Measurements from ENCODE around the gene TEX30. TPM values are rescaled to one million over a fixed set of nuclear protein-coding genes. Genes with fewer than 3 reads are reported as not detected.

TEX30 gene
- total RNA-seq: 10 to 100 TPM; 42.3 to 44.8 TPM

DNA sequence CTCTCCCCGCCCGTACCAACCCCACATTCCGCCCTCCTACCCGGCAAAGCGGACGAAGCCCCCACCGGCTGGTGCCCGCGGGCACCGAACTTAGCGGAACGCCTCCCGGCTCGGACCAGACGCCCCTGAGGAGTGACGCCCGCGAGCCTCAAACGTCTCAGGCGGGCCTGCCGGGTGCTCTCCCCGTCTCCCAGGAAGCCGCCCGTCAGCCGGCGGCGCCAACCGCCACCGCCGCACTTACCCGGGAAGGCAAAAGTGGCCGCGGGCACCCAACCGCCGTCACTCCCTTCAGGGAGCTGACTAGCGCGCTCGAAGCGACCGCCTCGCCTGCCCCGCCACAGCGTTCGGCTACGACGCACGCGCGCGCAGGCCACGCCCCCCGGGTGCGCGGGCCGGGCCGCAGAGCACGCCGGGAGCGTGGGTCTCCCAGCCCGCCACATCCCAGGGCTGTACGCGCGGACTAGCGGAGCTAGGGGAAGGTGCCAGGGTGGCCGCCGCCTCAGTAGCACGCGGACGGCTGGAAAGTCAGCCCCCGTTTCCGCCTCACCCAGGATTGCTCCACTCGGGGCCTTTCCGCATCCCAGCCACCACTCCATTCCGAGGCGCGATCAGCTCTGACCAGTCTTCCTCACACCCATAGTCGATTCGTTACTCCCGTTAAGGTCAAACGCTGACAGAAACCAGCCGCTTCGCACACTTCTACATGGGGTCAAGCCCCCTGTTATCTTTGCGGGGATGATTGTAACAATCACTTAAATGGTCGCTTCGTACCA is at the start of gene TEX30:
TSS of gene TEX30 (minus strand) at position 346 of the 773 bp plus-strand sequence. CDS start 3,760 bp downstream, outside the sequence.
- peaks cover 22% of the 10 kb centered on the region for H3K36me3 Mint-ChIP-seq
- H3K4me1 Mint-ChIP-seq: peaks cover 42% of the 10 kb centered on the region
- peak; percentile 94 for DNase-seq
- H3K27ac Mint-ChIP-seq: peak within 1 kb of the TSS; percentile 88
- H3K27me3 Mint-ChIP-seq: no peaks in the 10 kb centered on the region
- peak within 1 kb of the TSS; percentile 89 for H3K4me3 Mint-ChIP-seq
- H3K9me3 Mint-ChIP-seq: no peaks in the 10 kb centered on the region

DNA sequence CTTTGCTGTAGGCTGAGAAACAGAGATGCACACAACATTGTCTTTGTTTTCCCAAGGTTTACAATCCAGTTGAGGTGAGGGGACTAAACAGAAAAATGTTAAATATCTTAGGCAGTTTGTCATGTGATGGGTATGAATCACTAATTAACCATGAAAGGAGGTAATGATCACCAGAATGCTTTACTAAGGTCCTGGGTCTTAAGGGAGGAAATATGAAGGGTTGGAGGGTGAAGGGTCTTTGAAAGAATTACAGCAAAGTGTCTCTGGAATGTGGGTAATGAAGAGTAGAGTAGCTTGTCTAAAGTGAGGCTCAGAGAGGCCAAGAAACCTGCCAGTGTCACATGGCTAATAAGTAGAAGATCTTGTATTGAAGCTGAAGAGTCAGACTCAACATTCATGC is 44.3 kb upstream of the TEX30 start:
- Mint-ChIP-seq H3K9me3 (no peaks in the 10 kb centered on the region), H3K4me3 (no peak overlapping the region), H3K27ac (no peak overlapping the region), H3K27me3 (no peaks in the 10 kb centered on the region), H3K36me3 (peaks cover 24% of the 10 kb centered on the region), H3K4me1 (peaks cover 14% of the 10 kb centered on the region)
- no peak for DNase-seq

DNA sequence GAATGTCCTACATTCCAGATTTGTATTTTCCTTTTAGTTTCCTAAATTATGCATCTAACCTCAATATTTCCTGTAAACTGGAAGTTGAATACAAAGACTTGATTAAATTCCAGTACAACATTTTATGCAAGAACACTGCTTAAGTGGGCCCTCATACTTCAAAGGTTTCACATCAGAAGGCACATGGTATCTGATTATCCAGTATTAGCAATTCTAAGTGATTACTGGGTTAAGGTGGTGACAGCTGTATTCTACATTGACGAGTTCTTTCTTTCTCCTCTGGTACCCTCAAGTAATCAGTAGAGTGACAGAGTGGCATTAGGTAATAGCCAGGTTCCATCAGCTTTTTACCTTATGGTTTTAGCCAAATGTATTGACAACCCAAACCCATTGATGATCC is 43.7 kb upstream of the TEX30 start:
- Mint-ChIP-seq H3K27me3 (no peaks in the 10 kb centered on the region), H3K9me3 (no peaks in the 10 kb centered on the region), H3K36me3 (peaks cover 21% of the 10 kb centered on the region), H3K4me3 (no peak overlapping the region), H3K4me1 (peaks cover 16% of the 10 kb centered on the region), H3K27ac (no peak overlapping the region)
- no peak for DNase-seq

DNA sequence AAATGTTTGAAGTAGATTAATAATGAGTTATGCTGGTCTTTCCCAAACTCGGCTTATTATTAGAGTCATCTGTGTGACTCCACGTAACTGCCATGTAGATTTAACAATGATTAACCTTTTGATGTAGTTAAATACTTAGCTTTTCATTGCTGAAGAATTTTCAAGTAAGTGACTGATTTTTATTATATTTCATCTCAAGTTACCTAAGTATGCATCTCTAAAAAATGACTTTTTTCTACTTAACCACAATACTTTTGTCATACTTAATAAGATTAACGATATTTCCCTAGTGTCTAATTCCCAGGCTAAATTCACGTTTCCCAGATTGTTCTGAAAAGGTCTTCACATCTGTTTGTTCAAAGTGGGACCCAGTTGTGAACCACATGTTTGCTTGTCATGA is 43.1 kb upstream of the TEX30 start:
- peaks cover 4% of the 10 kb centered on the region for H3K9me3 Mint-ChIP-seq
- H3K4me3 Mint-ChIP-seq: no peak overlapping the region
- no peak for DNase-seq
- no peak overlapping the region for H3K27ac Mint-ChIP-seq
- no peaks in the 10 kb centered on the region for H3K27me3 Mint-ChIP-seq
- peaks cover 26% of the 10 kb centered on the region for H3K36me3 Mint-ChIP-seq
- peaks cover 16% of the 10 kb centered on the region for H3K4me1 Mint-ChIP-seq

DNA sequence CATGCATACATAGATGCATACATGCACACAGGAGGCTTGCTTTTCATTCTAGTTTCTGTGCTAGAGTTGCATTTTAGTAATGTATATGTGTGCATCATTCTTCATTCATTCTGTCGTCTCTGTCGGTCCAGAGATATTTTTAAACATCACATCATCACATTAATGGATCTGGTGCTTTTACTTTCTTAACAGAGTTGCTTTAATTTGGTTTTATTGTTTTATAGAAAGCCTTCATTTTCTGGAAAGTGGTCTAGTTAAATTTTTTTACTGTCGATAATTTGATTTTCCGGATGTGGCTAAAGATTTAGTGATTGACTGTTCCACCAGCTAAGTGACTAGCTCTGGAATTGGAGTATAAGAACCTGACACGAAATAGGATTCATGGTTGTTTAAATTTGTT is 42.2 kb upstream of the TEX30 start:
- Mint-ChIP-seq H3K36me3 (peaks cover 32% of the 10 kb centered on the region), H3K4me3 (no peak overlapping the region), H3K27ac (no peak overlapping the region)

DNA sequence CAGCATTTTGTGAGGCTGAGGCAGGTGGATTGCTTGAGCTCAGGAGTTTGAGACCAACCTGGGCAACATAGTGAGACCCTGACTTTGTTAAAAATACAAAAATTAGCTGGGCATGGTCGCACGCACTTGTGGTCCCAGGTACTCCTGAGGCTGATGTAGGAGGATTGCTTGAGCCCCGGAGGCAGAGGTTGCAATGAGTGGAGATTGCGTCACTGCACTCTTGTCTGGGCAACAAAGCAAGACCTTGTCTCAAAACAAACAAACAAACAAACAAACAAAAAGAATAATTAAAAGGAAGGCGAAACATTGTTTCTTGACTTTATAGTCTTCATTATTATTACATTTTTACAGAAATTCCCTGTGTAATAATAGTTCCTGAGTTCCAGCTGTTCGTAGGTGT is 41.2 kb upstream of the TEX30 start:
- Mint-ChIP-seq H3K9me3 (peaks cover 4% of the 10 kb centered on the region), H3K27ac (no peak overlapping the region), H3K4me1 (peaks cover 16% of the 10 kb centered on the region), H3K4me3 (no peak overlapping the region), H3K27me3 (no peaks in the 10 kb centered on the region), H3K36me3 (peaks cover 34% of the 10 kb centered on the region)
- DNase-seq: no peak

More for the DNA sequence above, 42.2 kb upstream of the TEX30 start:
- Mint-ChIP-seq H3K9me3 (peaks cover 4% of the 10 kb centered on the region), H3K4me1 (peaks cover 16% of the 10 kb centered on the region), H3K27me3 (no peaks in the 10 kb centered on the region)
- no peak for DNase-seq

DNA sequence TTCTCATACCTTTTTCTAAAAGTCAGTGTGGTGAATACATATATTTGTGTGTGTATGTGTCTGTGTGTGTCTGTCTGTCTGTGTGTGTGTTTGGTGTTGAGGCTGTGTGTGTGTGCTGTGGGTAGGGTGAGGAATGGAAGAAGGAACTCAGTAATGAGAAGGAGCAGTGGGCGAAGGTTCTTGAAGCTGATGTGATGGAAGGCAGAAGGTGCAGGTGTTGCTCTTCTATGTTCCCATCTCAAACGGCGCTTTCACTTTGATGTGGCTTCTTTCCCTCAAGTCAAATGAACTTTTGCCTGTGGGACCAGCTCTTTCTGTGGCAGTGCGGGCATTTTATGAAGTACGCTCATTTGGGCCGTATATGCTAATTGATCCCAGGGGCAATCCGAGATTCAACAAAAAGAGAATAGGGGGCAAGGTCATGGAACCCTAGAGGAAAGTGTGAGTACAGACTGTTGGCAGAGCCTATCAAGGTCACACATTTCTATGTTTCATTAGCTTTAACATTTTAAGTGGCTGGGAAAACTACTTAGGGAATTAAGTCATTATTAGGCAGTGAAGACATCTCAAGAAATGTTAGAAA is 40.5 kb upstream of the TEX30 start:
- Mint-ChIP-seq H3K27me3 (no peaks in the 10 kb centered on the region), H3K27ac (no peak overlapping the region), H3K4me3 (no peak overlapping the region), H3K4me1 (peaks cover 16% of the 10 kb centered on the region), H3K9me3 (peaks cover 4% of the 10 kb centered on the region), H3K36me3 (peaks cover 38% of the 10 kb centered on the region)
- DNase-seq: no peak

DNA sequence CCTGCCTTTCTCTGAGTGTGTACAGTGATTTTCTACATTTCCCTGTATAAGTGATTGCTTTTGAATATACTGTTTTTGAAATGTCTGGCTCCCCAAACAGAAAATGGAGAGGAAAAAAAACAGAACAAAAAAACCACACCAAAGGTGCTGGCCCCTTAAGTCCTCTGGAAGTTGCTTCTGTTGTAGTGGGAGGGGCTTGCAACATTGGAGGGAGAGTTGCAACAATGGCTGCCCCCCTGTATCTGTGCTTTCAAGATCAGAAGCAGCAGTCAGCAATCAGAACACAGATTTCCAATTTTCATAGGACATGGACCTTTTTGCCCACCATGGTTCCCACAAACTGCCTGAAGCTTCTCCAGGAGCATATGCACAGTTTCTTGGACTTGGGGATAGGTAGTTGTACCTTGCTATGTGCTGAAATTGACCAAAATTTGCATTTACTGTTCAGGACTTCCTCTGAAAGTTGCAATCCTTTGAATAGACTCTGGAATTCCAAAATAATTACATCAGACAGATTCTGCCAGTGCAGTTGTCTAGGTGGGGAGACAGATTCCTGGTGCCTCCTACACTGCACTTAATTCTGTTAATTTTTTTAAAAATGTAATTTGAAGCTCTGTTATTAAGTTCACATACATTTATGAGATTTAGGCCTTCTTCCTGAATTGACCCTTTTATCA is 39.2 kb upstream of the TEX30 start:
- H3K4me1 Mint-ChIP-seq: peaks cover 16% of the 10 kb centered on the region
- peaks cover 37% of the 10 kb centered on the region for H3K36me3 Mint-ChIP-seq
- peaks cover 4% of the 10 kb centered on the region for H3K9me3 Mint-ChIP-seq
- no peak overlapping the region for H3K4me3 Mint-ChIP-seq
- H3K27ac Mint-ChIP-seq: no peak overlapping the region
- DNase-seq: no peak
- H3K27me3 Mint-ChIP-seq: no peaks in the 10 kb centered on the region

- Mint-ChIP-seq H3K4me1 (peaks cover 15% of the 10 kb centered on the region), H3K36me3 (peaks cover 34% of the 10 kb centered on the region)
These were observed 34.1 kb upstream of the TEX30 start for GRCh38 chr13:102807699-102808098.

GRCh38 chr13:102805680-102806079 is 32.1 kb upstream of the TEX30 start:
- Mint-ChIP-seq H3K27ac (no peak overlapping the region), H3K27me3 (no peaks in the 10 kb centered on the region), H3K36me3 (peaks cover 20% of the 10 kb centered on the region), H3K4me1 (peaks cover 25% of the 10 kb centered on the region), H3K4me3 (no peak overlapping the region), H3K9me3 (no peaks in the 10 kb centered on the region)
- no peak for DNase-seq

More at GRCh38 chr13:102807699-102808098, 34.1 kb upstream of the TEX30 start:
- no peak overlapping the region for H3K27ac Mint-ChIP-seq
- no peak for DNase-seq
- peaks cover 4% of the 10 kb centered on the region for H3K9me3 Mint-ChIP-seq
- no peaks in the 10 kb centered on the region for H3K27me3 Mint-ChIP-seq
- H3K4me3 Mint-ChIP-seq: no peak overlapping the region

DNA sequence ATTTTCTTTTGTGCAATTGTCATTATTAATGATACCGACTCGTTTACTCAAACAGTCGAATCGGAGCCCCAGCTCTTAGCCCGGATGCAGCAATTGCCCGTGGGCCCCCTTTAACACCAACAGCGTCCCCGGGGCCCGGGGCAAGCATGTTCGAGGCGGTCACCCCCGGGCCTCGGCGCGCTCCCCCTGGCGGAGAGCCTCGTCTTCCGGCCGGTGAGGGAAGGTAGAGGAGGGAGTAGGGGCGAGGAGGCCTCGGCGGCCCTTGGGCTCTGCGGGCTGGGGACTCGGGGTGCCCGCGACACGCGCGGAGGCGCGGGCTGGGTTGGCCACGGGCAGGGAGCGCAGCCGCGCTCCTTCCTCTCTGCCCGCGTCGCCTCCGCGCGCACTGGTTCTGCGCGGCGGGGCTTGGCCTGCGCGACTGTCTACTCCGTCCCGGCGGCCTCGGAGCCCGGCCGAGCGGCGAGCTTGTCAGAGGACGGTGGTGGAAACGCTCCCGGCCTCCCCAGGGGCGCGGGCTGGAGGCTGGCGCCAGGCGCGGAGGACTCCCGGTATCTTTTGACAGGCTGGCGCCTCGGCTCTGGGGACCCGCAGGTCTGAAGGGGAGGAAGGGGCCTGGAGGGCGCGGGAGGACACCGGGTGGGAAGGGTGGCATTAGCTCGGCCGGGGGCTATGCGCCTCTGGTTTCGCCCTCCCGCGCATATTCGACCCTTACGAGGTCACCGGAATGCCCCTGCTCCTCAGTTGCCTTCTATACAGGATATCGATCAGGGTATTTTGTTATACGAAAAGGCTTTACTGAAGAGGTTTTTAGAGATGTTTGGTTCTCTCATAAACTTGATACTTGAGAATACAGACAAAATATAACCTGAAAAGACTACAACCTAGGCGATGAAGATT is 26.8 kb upstream of the TEX30 start:
- H3K9me3 Mint-ChIP-seq: no peaks in the 10 kb centered on the region
- peak overlapping the region; percentile 78 for H3K27ac Mint-ChIP-seq
- peaks cover 29% of the 10 kb centered on the region for H3K4me1 Mint-ChIP-seq
- DNase-seq: peak; percentile 89
- peaks cover 4% of the 10 kb centered on the region for H3K36me3 Mint-ChIP-seq
- H3K4me3 Mint-ChIP-seq: peak overlapping the region; percentile 92
- peaks cover 3% of the 10 kb centered on the region for H3K27me3 Mint-ChIP-seq

GRCh38 chr13:102799426-102800144 is 26.0 kb upstream of the TEX30 start:
- Mint-ChIP-seq H3K9me3 (no peaks in the 10 kb centered on the region), H3K36me3 (peaks cover 7% of the 10 kb centered on the region), H3K4me3 (peak overlapping the region; percentile 92), H3K27ac (peak overlapping the region; percentile 78), H3K27me3 (peaks cover 3% of the 10 kb centered on the region), H3K4me1 (peaks cover 29% of the 10 kb centered on the region)
- DNase-seq: no peak

DNA sequence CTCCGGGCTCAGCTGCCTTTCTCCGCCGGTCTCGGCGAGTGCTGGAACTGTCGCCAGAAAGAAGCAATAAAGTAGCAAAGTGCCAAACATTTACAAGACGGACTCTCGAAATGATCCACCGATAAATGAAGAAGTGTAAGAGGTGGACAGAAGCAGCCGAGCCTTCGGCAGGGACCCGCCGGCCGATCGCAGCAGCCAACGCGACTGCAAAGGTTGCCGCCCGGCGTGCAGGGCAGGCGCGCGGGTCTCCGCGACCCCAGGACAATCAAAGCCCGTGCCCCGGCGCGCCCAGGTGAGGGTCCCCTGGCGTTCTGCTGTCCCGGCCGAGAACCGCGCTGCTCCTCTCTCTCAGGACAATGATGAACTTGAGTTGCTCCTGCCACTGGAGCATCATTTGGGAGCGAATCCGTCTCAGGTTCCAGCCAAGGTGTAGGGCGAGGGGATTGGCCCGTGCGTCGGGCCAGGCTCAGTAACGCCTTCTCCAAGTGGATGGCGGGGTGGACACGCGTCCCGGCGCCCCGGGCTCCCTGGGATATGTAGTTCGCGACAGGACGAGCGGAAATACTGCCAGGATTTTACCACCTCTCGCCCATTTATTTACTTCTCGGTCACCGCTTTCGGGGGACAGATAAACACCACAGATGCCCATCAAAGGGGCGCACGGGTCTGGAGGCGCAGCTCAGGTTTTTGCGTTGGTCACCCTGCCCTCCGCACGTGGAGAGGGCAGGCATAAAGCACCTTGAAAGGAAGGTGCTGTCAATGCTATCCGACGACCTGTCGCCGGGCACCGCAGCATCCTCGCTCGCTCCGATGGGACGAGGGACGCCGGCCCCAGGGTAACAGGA is 25.2 kb upstream of the TEX30 start, which contains the start of the genes BIVM and POGLUT2:
TSS of gene BIVM (plus strand) at position 539 of the 845 bp plus-strand sequence. CDS start 8,149 bp downstream, outside the sequence.
TSS of gene POGLUT2 (minus strand) at position 396 of the 845 bp plus-strand sequence. CDS start at position 90, 306 bp downstream.
- Mint-ChIP-seq H3K9me3 (no peaks in the 10 kb centered on the region), H3K4me3 (peak within 1 kb of the TSS; percentile 92), H3K27me3 (peaks cover 6% of the 10 kb centered on the region), H3K4me1 (peaks cover 28% of the 10 kb centered on the region), H3K36me3 (peaks cover 13% of the 10 kb centered on the region), H3K27ac (peak within 1 kb of the TSS; percentile 78)
- peak; percentile 89 for DNase-seq
